DMS 273 treated with DMSO at 0.1 percent for 48 hours (cell line): ENCODE results near the gene CCDC134.
"Not testable (repeated sequence)": the region's sequence is repeated elsewhere in the genome, so short reads cannot be mapped to it uniquely, and the experiment has no call there.

Experiments used
- DNase-seq: peaks from one replicate; lab custom pipeline; 2025; lab: John Stamatoyannopoulos, UW

The CCDC134 gene

DNA sequence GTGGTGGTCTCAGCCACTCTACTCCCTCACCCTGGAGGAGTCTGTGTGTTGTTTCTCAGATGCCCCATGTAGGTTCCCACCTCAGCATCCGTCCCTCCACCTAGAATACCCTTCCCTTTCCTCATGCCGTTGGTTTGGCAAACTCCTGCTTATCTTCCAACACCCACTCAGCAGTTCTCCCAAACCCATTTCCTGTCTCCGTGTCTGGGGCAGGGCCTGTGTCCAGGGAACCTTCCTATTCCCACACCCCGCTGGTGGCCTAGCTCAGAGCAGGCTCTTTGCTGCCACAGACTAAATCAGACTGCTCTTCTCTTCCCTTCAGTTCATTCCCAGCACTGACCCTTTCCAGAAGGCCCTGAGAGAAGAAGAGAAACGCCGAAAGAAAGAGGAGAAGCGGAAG lies 24.9 kb downstream of the CCDC134 start:
- DNase-seq: no peak

DNA sequence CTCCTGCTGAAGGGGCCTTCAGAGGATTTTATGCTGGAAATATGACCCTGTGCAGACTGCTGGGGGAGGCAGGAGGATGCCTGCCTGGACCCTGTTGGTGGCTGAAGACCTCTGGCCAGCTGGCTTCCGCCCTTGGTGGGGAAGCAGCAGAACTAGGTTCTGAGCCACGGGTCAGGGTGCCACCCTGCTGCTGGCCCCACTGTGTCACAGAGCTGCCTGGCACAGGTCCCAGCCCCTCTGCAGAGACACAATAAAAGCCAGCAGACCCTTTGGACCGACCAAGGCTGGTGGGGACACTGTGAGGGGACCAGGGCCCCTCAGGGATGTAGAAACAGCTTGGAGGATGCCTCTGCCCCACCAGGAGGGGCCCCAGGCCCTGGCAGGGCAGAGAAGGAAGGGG lies 25.5 kb downstream of the CCDC134 start:
- no peak for DNase-seq

DNA sequence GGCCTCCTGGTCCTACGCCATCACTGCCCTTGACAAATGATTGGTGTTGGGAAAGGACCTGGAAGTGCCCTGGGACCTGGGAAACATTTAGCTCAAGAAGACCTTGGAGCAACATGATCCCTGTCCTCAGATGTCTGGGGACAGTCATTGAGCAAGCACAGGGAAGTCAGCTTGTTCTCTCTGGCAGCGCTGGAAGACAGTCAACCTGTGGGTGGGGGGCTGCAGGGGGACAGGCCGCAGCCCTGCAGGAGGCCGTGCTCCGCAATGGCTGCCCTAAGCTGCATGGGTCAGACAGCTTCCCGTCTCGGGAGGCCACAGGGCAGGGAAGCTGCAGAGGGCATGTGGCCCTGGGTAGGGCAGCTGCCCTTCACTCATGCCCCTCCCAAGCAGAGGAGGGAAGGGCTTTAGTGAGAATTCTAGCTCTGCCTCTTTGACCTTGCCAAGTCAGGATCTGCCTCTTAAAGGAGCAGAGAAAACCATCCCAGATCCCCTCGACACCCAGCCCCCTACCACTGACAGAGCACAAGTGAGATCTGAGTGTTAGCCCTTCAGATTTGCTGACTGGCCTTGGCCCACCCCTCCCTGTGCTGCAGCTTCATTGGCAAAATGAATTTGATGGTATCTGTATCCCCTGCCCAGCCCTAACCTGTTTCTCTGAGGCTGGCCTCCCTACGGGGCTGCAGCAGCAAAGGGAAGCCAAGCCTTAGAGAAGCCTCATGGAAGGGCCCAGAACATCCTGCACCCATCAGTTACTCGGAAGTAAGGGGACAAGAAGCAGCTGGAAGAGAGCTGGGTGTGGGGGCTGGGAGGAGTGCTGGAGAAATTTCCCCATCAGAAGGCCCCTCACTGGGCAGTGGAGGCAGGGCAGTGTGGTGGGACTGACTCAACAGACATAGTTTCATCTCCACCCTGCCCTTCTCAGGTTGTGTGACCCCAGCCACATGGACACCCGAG lies 26.2 kb downstream of the CCDC134 start:
- no peak for DNase-seq

DNA sequence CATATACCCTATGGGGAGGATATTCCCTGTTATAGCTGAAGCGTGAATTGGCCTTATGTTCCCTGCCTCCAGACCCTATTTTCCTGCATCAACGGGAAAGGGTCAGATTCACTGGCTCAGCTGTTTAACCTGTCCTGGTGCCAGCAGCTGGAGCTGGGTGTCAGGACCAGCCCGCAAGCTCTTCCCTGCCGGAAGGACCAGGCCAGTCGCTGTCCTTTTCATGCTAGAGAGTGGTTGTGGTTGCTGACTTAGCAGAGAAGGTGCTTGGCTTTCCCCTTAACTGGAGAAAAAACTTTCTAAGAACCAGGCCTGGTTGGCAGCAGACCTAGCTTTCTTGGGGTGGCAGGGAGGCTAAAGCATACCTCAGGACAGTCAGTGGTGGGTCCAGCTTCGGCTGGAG lies 27.2 kb downstream of the CCDC134 start:
- DNase-seq: no peak

DNA sequence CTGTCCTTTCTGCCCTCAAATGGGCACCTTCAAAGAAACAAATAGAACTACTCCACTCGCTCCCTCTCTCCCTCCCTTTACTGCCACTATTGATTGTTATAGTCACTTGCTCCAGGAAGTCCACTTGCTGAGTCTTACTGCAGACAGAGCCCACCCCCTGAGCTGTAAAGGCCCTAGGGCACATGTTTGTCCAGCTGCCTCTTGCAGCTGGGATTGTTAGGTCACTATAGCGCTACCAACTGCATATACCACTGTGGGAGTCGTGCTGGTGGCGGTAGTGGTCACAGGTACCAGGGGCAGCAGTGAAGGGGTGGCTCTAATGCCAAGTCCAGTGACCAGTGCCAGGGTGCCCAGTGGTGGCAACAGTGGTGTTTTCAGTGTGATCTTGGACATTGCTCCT lies 28.0 kb downstream of the CCDC134 start:
- no peak for DNase-seq

DNA sequence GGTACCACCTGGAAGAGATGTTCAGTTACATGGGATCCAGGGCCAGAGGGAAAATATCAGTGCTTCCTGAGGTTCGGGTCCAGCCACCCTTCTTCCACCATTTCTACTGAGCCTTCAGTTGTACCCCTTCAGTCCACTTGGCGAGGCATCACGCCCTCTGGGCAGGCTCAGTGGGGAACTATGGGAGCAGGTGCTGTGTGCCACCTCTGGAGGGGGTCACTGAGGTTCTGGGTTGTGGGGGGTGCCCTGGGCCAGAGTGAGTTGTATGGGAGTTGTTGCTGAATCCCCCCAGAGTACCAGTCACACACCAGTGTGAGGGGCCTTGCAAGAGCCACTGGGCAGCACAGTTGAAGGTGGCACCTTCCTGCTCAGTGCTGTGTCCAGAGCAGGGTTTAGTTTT lies 29.7 kb downstream of the CCDC134 start:
- DNase-seq: no peak

DNA sequence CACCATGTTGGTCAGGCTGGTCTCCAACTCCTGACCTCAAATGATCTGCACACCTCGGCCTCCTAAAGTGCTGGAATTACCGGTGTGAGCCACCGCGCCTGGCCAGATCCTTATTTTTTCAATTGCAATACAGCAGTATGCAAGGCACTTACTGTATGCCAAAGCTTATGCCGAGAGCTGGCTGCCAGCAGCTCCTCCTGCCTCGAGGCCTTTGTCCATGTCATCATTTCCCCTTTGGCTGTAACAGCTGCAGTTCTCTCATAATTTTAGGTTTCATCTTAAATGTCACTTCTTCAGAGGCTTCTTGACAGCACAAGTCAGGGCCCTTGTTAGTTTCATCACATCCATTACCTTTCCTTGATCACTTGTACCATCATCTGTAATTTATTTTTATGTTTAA lies 30.9 kb downstream of the CCDC134 start:
- no peak for DNase-seq

DNA sequence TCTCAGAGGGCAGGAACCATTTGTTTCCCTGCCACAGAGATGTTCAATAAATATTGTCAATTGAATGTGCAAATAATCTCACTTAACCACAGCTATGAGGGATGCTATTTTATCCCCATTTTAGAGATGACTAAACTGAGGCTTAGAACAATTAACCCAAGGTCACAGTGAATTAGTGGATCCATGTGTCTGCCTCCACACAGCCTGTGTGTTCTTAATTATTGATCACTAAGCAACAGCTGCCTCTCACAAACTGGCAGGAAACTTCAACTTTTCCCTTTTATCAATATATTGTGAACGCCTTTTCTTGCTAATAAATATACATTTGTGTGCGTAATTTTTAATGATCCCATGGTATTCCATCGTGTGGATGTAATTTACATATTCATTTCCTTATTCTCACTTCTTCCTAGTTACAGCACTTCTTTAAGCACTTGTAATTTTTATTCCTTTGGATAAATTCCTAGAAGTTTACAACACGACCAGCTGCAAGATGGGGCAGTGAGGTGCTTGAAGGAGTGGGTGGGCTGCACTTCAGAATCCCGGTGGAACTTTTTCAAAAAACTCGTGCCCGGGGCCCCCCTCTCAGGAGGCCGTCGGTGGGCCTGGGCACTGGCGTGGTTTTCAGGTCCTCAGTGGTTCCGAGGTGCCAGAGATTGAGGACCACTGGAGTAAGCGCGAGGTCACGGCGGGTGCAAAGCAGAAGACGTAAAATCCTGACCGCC lies 31.5 kb downstream of the CCDC134 start:
- DNase-seq: no peak

DNA sequence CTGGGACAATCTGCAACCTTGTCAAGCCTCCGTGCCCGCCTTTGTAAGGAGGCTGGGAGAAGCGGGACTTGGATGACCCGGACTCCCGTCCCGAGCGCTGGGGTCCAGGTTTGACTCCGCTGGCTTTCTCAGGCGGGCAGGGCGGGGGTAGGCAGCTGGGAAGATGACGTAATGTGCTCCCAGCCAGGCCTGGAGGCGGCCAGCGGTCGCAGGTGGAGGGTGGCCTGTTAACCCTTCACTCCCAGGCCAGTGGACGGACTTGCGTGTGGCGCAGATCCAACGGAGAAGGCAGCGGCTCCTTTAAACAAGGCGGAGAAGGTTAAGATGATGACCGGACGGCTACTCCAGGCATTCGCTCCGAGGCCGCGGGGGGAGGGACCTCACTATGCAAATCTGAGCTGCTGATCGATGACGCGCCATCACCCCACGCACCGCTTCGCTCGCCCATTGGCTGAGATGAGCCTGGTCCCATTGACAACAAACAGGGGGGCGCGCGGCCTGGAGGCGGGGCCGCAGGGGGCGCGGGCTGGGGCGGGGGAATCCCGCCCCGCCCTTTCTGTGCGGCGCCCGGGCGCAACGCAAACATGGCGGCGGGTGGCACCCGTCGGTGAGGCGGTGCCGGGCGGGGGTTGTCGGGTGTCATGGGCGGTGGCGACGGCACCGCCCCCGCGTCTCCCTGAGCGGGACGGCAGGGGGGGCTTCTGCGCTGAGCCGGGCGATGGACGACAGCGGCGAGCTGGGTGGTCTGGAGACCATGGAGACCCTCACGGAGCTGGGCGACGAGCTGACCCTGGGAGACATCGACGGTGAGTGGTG lies 32.3 kb downstream of the CCDC134 start, which contains the start of gene SREBF2:
TSS of gene SREBF2 (plus strand) at position 553 of the 816 bp plus-strand sequence. CDS start at position 719, 166 bp downstream.
- DNase-seq: peak; percentile 95

DNA sequence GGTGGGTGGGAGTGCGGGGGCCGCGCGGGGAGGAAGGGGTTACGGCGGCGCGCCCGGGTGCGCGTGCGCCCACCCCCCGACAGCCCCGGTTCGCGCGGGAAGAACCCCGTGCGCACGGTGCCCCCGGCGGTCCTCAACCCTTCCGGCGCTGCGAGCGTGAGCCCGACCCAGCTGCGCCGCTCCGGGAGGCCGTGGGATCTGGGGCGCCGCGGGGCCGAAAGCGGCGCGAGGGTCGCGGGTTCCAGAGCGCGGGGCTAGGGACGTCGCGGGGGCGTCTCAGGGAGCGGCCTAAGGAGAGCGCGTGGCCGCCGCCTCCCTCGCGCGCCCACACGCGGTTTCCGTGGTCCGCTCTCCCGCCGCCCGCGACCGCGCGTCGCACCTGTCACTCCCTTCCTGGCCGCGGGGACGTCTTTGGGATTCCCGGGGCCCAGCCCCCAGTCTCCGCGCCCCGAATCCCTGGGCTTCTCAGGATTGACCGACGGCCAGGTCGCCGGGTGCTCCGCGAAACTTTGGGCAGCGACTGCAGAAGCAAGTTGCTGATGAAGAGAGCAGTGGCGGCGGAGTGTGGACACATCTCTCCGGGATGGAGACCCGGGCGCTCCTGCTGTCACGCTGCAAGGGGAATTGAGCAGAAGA lies 33.0 kb downstream of the CCDC134 start:
- no peak for DNase-seq

DNA sequence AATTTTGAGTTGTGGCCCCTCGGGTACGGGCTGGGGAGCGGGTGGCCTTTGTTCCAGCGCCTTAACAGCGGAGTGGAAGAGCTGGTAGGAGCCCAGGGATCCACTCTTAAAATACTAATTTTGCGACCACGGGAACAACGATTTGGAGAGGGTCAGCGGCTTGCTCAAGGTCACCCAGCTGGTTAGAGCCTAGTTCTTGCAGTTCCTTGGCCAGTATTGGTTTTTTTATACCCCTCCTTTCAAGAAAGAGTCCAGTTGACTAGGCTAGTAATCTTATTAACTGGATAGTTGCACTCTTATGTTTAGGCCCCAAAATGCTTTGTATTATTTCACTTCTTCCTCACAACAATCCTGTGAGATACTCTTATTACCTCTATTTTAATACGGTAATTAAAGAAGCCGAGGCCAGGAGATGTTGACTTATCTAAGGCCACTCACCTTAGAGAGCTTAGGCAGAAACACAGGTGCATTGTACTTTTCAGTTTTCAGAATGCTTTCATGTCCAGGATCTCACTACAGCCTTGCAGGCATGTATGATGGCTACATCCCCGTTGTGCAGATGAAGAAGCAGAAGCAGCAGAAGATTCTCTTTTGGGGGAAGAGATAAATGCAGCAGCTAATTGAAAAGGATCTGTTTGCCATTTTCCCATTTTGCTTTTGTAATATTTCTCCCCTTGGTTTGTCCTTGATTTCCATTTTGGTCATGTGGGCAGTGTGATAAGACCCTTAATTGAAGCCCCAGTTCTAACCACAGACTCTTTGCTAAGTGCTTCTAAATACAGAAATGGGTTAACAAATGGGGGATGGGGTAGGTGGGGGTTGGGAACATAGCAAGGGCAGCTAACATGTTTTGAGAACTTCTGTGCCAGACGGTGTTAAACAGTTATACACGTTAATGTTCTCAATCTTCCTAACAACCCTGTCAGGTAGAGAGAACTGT lies 33.8 kb downstream of the CCDC134 start:
- no peak for DNase-seq

DNA sequence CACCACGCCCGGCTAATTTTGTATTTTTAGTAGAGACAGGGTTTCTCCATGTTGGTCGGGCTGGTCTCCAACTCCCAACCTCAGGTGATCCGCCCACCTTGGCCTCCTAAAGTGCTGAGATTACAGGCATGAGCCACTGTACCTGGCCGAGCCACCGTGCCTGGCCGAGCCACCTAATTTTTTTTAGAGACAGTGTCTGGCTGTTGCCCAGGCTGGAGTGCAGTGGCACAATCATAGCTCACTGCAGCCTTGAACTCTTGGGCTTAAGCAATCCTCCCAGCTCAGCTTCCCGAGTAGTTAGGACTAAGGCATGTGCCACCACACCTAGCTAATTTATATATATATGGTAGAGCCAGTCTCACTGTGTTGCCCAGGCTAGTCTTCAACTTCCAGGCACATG lies 35.0 kb downstream of the CCDC134 start:
- not testable (repeated sequence) for DNase-seq

DNA sequence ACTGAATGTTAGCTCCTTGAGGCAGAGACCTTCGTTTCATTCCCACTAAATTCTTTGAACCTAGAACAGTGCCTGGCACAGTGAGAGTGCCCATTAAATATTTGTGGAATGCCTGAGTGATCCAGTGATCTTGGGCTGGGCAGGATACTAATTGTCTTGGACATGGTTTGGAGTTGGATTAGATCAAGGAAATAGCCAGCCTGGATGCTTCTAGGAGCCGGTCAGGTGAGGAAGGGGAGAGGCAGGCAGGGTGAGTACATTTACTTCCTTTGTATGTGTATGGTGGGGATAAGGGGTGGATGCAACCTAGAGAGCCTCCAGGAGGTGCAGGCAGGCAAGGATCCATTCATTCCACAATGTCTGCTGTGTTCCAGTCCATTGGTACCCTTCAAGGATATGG lies 36.1 kb downstream of the CCDC134 start:
- DNase-seq: no peak

DNA sequence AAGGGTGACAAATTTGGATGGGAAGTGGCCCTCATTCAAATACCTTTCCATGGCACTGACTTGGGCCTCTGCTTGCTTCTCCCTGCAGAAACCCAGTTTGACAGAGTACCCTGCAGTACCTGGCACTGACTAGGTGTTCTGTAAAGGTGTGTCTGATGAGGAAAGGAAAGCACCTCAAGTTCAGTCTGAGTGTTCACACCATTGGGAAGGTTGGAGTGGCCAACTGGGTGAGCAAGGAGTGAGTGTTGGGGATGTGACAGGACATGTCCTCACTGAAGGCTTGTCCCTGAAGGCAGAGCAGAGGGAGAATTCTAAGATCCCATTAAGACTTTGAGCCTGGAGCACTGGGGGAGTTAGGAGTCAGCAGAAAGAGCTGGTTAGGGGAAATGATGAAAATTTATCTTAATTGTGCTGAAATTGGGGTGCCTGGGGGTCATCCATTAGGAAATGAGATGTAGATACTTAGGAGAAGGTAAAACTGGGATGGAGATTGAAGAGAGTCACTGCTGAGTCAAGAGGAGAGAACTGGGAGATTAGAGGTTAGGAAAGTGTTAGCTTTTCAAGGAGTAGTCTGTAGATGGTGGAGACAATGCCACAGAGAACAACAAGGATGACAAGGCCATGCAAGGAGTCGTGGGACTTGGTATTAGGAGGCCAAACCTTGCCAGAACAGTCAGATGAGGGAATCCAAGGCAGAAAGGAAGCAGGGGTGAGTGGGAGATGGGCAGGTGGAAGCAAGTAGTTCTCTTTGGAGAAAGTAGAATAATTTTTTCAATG lies 38.6 kb downstream of the CCDC134 start:
- DNase-seq: no peak

DNA sequence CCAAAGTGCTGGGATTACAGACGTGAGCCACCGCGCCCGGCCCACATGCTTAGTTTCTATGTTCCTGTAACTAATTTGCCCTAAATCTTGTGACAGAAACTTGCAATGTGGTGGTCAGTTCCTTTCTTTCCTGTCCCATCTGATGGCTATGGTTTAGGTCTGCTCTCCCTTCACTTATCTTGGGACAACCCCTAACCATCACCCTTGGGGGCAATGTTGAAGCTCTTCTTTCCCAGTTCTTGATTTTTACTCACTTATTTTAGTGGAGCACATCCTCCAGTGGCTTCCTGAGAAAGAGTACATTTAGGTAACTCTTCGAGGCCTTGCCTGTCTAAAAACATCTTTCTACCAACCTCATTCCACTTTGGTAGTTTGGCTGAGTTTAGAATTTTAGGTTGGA lies 39.7 kb downstream of the CCDC134 start:
- no peak for DNase-seq

DNA sequence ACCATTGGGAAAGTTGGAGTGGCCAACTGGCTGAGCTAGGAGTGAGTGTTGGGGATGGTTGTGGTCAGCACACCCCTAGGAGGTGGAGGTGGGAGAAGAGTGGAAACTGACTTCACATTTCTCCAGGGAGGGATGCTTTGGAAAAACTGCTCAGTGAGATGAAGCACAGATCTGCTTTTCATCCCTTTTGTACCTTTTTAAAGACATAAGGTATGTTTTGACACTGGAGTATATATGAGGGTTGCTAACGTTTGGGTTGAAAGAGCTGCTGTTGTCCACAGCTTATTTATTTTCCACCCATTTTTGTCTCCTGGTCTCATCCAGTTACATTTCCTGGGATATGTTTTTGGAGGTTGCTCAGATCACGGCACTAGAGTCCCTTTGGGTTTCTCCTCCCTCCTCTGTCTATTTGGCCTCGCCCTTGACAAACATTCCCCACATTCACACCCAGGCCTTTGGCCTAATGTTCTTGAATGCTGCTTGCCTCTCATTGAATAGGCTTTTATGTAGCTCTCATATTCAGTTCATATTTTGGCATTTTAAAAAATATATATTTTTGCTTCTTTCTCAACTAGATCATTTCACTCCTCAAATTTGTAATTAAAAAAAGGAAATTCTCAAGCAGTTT lies 40.7 kb downstream of the CCDC134 start:
- DNase-seq: no peak

DNA sequence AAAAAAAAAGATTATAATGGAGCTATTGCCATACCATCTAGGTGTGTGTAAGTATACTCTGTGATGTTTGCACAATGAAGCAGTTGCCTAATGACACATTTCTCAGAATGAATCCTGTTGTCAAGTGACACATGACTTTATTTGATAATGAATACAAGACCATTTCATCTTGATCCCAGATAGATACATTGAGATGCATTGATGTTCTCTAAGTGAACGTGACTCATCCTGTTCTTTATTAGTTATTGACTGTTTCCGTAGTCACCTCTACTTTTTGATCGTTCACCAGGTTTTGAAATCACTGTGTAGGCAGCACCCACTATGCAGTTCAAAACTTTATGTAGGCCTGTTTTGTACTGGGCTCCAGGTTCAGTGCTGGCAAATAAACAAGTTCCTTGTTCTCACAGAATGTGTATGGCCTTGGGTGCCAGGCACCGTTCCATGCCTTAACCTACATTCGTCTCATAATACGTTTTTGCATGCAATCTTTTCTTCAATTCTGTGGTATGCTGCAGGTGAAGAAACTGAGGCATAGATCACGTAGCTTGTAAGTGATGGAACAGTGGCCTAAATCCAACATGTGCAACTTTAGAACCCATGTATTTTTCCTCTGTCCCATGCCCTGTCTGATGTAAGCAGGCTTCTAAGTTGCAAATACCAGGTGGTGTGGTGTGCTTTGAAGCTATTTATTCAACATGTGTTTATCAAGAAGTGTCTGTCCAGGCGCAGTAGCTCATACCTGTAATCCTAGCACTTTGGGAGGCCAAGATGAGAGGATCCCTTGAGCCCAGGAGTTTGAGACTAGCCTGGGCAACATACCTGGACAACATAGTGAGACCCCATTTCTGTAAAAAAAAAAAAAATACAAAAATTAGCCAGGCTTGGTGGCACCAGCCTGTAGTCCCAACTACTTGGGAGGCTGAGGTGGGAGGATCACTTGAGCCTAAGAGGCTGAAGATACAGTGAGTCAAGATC lies 42.8 kb downstream of the CCDC134 start:
- no peak for DNase-seq

DNA sequence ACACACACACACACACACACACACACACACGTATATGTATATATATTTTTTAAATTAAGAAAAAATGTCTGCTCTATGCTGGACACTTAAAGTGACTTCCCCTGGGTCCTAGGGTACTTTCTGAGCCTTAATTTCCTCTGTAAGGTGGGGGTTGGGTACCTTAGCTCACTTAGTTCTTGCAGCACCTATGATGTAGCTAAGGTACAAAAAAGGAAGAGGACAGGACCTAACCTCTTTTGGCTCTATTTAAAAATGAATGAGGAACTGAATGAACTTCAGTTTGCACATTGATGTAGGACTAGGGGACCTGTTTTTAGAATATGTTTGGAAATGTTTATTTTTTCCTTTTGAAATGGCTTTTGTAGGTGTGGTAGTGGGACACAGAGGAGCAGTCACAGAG lies 43.6 kb downstream of the CCDC134 start:
- no peak for DNase-seq
